OCI-LY7 (cell line): Measurements from ENCODE around the gene TAF13. TPM values are rescaled to one million over a fixed set of nuclear protein-coding genes. Genes with fewer than 3 reads are reported as not detected.

Experiments
- BruUV-seq: library from RNA; stranded (reverse); fragments of 400-500 nt; replicated peaks from 2 replicates; lab custom pipeline; 2021; lab: Mats Ljungman, UMichigan
- CTCF ChIA-PET: fragments of 300-600 bp; sonication (Branson Sonifier 250); formaldehyde crosslinking; loops from one replicate; lab custom pipeline; 2022; ENCODE audit warnings: antibody characterized with exemption; ENCODE audit not compliant: unreplicated experiment; lab: Charles Lee
- POLR2A ChIA-PET: fragments of 300-600 bp; sonication (Branson Sonifier 250); formaldehyde crosslinking; loops from one replicate; lab custom pipeline; 2022; ENCODE audit warnings: antibody characterized with exemption; lab: Charles Lee
- DNase-seq: peaks from one replicate; pipeline ENCODE4 v3.0.0-alpha.2; 2015; ENCODE audit warnings: low spot score
- H2AFZ ChIP-seq: fragments of 200-600 bp; sonication (generic), shearing (Covaris generic); 2 replicates; pipeline ENCODE4 v1.6.1; 2014; ENCODE audit warnings: mild to moderate bottlenecking, antibody characterized with exemption, low read length, moderate library complexity
- H3K27ac ChIP-seq: fragments of 200-600 bp; sonication (generic); 2 replicates; pipeline ENCODE4 v1.5.1; 2014; ENCODE audit warnings: mixed run types, low read depth, mild to moderate bottlenecking, moderate library complexity, low read length, inconsistent platforms; ENCODE audit not compliant: poor library complexity, severe bottlenecking
- H3K36me3 ChIP-seq: fragments of 200-600 bp; sonication (generic); 2 replicates; pipeline ENCODE4 v1.6.1; 2014; ENCODE audit warnings: mild to moderate bottlenecking, antibody characterized with exemption, low read length, moderate library complexity, mixed read lengths; ENCODE audit not compliant: insufficient read depth
- H3K4me1 ChIP-seq: fragments of 200-600 bp; sonication (generic); 2 replicates; pipeline ENCODE4 v1.5.1; 2014; ENCODE audit warnings: mild to moderate bottlenecking, low read length; ENCODE audit not compliant: insufficient read depth, poor library complexity, severe bottlenecking
- H3K4me2 ChIP-seq: fragments of 200-600 bp; sonication (generic); 2 replicates; pipeline ENCODE4 v1.6.1; 2014; ENCODE audit warnings: mild to moderate bottlenecking, low read length
- H3K4me3 ChIP-seq: fragments of 200-600 bp; sonication (generic); 2 replicates; pipeline ENCODE4 v1.5.1; 2014; ENCODE audit warnings: mild to moderate bottlenecking, low read depth, low read length; ENCODE audit not compliant: poor library complexity, severe bottlenecking
- H3K79me2 ChIP-seq: fragments of 200-600 bp; sonication (generic); 2 replicates; pipeline ENCODE4 v1.6.1; 2016; ENCODE audit warnings: low read depth, mild to moderate bottlenecking, low read length, moderate library complexity, mixed read lengths; ENCODE audit not compliant: insufficient read depth
- H3K9me2 ChIP-seq: fragments of 200-600 bp; sonication (generic); 2 replicates; pipeline ENCODE4 v1.6.1; 2016; ENCODE audit warnings: mild to moderate bottlenecking, low read length, mixed read lengths; ENCODE audit not compliant: insufficient read depth
- H3K9me3 ChIP-seq: fragments of 200-600 bp; sonication (generic); 2 replicates; pipeline ENCODE4 v1.6.1; 2014; ENCODE audit warnings: mild to moderate bottlenecking, mixed run types, low read length, mixed read lengths
- H4K20me1 ChIP-seq: fragments of 200-600 bp; sonication (generic); 2 replicates; pipeline ENCODE4 v1.6.1; 2014; ENCODE audit warnings: mild to moderate bottlenecking, antibody characterized with exemption, low read length, moderate library complexity, mixed read lengths; ENCODE audit not compliant: insufficient read depth
- CTCF ChIP-seq: fragments of 200-600 bp; sonication (generic); conservative IDR thresholded peaks from 2 replicates; pipeline ENCODE4 v1.5.1; 2014; ENCODE audit warnings: mild to moderate bottlenecking, antibody characterized with exemption, low read length, moderate library complexity, mixed read lengths
- EZH2phosphoT487 ChIP-seq: fragments of 200-600 bp; sonication (generic); IDR thresholded peaks from 2 replicates; pipeline ENCODE4 v1.6.1; 2018; ENCODE audit warnings: low read depth, borderline replicate concordance, mild to moderate bottlenecking, mixed run types, antibody characterized with exemption, low read length, moderate library complexity, mixed read lengths
- intact Hi-C: fragments of 100-400 bp; cut with micrococcal nuclease; formaldehyde crosslinking; loops from one replicate; pipeline ENCODE4 v1.10.0; 2022; ENCODE audit not compliant: unreplicated experiment
- total RNA-seq, 2 experiments: library from RNA; depleted of rRNA in 1 of 2; stranded (reverse); fragments of >200 nt in 1 of 2; shearing (Covaris generic) in 1 of 2; gene quantifications; 2 replicates each; pipeline ENCODE4 v1.2.3, GENCODE V29; 2014 to 2022

The TAF13 gene
- total RNA-seq, 2 experiments from 2014 or later = 8.3 to 27.2 TPM

GRCh38 chr1:109090196-109091077, 14.6 kb upstream of the TAF13 start, which contains the start of gene TMEM167B:
TMEM167B (plus strand) TSS chr1:109090764; CDS start chr1:109090873, 109 bp downstream.
- TSS peak; percentile 92 for BruUV-seq
- H2AFZ ChIP-seq = peak within 1 kb of the TSS; percentile 85
- H3K9me2 ChIP-seq = no peaks in the 10 kb centered on the region
- DNase-seq = peak; percentile 94
- TF ChIP-seq EZH2phosphoT487 = no peak
- no peak for TF ChIP-seq CTCF
- H3K79me2 ChIP-seq = peaks cover 26% of the 10 kb centered on the region; the same call in 1 of the 2 replicates
- H3K4me3 ChIP-seq = peak within 1 kb of the TSS; percentile 90
- H3K36me3 ChIP-seq = peaks cover 25% of the 10 kb centered on the region
- POLR2A ChIA-PET = interaction anchor here (0.5 to 2.8 kb wide), 10 partner anchors 9 to 1242 kb away, joined by 3 to 34 read pairs (median 4); partner anchors contain the start of gene ATXN7L2
- H3K4me1 ChIP-seq = peaks cover 19% of the 10 kb centered on the region
- no peaks in the 10 kb centered on the region for H3K9me3 ChIP-seq
- no peaks in the 10 kb centered on the region for H4K20me1 ChIP-seq
- H3K27ac ChIP-seq = peak within 1 kb of the TSS; percentile 78
- peak within 1 kb of the TSS; percentile 77 for H3K4me2 ChIP-seq
- intact Hi-C loops = loop anchor here (1.0 to 2.0 kb wide), 2 partner anchors 10 to 48 kb away; partner anchors contain the start of gene WDR47
- CTCF ChIA-PET = no interaction called here

- peak overlapping the region; percentile 77 for H3K4me2 ChIP-seq
Measured at GRCh38 chr1:109089242-109090015, 13.6 kb upstream of the TAF13 start.

More at GRCh38 chr1:109089242-109090015, 13.6 kb upstream of the TAF13 start:
- no TSS peak for BruUV-seq
- intact Hi-C loops = loop anchor here (1.0 to 2.0 kb wide), 2 partner anchors 23 to 47 kb away; partner anchors contain the start of gene WDR47
- Histone ChIP-seq H4K20me1 (no peaks in the 10 kb centered on the region), H3K4me1 (peaks cover 19% of the 10 kb centered on the region), H3K9me2 (no peaks in the 10 kb centered on the region), H3K79me2 (peaks cover 26% of the 10 kb centered on the region; the same call in 1 of the 2 replicates), H3K36me3 (peaks cover 15% of the 10 kb centered on the region; the same call in 1 of the 2 replicates), H3K4me3 (peak overlapping the region; percentile 90), H3K27ac (peak overlapping the region; percentile 78), H2AFZ (peak overlapping the region; percentile 85; the same call in 1 of the 2 replicates), H3K9me3 (no peaks in the 10 kb centered on the region)
- TF ChIP-seq CTCF (peak; percentile 95), EZH2phosphoT487 (no peak)
- ChIA-PET POLR2A (interaction anchor here (0.7 to 2.8 kb wide), 4 partner anchors 11 to 168 kb away, joined by 3 to 34 read pairs (median 4); no protein-coding TSS in a partner anchor), CTCF (no interaction called here)
- DNase-seq = peak; percentile 87
